NCI-H69 (cell line): ENCODE data around the gene FAM83B.
A peak's percentile ranks its signal among the peaks of the same experiment; 100 is the strongest.

Experiments
- DNase-seq: peaks from one replicate; lab custom pipeline; 2025; lab: John Stamatoyannopoulos, UW

Gene FAM83B

DNA sequence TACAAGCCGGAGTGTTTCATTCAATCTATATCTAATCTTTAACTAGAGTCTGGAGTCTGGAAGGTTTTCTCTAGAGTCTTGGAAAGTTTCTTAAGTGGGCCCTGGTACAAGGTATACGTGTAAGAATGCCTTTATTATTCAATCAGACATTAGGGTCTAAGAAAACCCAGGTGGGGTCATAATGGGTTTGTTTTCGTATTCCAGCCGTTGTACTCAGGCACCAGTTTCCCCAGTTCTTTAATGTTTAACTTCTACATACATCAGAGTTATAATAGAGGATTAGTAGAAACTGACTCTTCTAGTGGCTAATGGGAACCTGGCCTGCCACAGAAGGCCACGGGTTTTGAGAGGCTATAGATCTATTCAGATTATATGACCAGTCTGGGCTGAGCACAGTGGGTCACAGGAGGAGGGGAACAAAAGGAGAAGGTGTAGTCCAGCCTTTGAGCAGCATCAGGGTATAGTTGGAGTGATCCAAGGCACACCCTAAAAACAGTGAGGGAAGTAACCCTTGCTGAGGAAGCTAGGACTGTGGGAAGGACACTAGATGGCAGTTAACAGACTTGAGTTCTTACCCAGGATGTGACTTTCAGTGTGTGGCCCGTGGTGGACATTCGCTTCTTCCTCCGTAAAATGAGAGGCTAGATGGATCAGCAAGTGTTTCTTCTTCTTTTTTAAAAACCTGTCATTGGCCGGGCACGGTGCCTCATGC is 15.5 kb downstream of the FAM83B start:
- no peak for DNase-seq

DNA sequence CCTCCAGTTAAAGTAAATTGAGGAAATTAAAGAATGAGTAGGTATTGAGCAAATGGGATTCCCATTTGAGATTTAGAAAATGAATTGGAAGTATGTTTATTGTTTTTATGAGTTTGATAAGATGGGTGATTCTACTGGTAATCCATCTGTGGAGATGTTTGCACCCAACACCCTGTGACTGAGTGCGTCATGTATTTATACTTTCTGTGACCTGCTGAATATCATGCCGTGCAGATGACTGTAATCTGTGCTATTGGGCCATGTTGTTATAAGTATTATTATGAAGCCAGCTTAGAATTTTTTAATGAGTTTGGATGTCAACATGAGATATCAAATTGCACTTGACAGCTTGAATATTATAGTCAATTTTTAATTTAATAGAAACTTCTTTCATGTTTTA is 17.7 kb downstream of the FAM83B start:
- DNase-seq: peak; percentile 95

DNA sequence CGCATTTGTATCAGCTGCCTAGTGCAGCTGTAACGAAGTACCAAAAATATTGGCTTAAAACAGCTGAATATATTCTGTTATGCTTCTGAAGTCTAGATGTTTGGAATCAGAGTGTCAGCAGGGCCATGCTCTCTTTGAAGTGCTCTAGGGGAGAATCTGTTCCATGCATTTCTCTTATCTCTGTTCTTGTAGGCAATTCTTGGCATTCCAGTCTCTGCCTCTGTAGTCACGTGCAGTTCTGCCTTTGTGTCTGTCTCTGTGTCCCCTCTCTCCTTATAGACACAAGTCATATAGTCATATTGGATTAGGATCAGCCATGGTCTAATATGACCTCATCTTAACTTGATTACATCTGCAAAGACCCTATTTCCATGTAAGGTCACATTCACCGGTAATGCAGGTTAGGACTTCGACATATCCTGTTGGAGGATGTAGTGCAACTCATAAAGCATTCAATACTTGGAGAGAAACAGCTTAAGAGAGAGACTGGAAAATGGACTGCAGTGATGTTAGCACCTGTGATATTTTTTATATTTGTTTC is 18.6 kb downstream of the FAM83B start:
- DNase-seq: peak; percentile 78

DNA sequence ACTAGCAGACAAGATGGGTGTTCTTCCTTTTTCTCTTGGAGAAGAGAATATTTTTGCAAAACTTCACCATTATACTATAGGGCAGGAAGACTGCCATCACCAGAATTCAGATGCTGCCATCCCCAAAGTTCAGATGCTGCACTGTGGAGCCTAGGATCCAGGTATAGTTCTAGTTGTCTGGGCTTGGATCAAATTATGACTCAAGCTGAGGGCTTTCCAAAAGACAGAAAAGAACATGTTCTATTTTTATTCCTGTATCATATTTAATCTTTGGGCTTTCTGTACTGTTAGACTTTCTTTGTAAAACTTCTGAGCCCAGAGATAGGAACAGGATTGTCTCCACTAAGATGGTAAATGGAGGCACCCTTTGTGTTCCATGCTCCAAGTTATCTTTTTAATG is 22.0 kb downstream of the FAM83B start:
- no peak for DNase-seq

DNA sequence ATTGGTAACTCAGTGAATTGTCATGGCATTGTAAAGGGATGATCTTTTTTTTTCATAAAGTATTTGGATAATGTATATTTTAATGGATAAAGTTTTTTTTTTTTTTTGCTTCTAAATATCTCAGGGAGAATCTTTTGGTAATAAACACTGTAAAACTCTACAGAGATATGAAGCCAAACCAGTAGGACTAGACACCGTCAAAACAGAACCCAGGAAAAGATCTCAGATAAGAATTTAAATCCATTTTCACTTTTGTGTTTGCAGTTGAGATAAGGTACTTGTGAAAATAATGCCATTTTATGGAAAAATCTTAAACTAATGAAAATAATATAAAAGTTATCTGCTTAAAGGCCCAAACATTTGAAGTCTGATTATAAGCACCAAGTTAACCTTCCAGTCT is 27.0 kb downstream of the FAM83B start:
- DNase-seq: no peak

DNA sequence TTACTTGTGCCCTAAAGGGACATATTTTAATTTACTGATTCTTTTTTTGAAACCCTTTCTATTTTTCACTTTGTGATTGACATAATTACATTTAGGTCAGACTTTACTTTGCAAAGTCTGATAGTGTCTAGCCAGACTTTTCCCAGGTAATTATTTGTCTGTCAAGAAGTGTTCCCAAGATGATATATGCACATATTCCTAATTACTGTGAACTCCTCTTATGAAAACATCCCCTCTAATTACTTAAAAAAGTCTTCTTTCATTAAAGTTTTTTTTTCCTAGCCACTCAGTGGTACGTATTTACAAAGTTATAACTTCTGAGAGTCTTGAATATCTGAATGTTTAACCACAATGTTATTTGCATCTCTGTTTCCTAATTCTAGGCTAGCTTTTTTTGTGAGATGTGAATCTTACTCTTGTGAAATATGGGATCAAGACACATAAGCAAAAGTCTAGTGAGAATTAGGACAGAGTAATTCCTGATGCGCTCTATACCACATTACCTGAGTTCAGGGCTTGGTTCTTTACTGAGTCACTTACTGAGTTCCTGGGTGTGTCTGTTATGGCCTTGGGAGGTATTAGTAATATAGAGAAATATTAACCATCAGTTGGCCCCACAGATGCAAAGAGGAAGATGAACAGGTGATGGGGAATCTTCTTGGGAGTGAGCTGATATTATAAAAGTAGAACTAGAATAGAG is 27.9 kb downstream of the FAM83B start:
- peak; percentile 68 for DNase-seq

DNA sequence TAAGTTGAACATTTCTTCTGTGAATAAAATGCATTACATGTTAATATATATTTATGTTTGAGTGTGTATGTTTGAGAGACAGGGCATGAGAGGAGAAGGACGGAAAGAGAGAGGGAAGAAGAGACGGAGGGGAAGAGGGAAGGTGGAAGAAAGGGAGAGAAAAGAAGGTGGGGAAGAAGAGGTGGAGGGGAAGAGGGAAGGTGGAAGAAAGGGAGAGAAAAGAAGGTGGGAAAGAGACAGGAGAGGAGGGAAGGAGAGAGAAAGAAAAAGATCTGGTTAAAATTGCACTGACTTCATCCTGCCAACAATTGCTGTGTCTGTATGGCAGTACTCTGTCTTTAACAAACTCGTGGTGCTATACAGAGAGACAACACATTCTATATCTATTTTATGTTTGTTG is 29.0 kb downstream of the FAM83B start:
- DNase-seq: no peak

DNA sequence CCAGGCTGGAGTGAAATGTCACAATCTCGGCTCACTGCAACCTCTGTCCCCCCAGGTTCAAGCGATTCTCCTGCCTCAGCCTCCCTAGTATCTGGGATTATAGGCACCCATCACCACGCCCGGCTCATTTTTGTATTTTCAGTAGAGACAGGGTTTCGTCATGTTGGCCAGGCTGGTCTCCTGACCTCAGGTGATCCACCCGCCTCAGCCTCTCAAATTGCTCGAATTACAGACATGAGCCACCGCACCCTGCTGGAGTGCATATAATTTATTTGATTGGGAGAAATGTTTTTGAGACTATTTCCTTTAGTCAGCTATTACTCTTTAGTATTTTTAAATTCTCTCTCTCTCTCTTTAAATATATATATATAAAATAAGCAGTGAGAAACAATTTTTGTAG is 29.8 kb downstream of the FAM83B start:
- peak; percentile 50 for DNase-seq

DNA sequence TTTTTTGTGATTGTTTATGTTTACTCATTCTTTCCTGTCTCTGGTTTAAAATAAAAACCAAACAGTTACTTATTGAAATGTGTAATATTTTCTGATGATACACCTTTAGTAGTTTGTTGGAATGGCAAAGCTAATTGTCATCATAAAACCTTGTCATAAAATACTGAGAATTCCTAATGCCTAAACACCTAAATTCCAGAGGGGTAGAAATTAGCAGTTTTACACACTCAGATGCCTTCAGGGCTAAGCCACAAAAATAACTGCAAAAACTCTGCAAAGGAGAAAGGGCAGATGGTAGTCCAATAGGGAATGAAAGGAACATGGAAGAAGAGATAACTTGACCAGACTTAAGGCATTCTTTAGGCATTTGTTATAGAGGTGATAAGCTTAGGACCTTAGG is 30.3 kb downstream of the FAM83B start:
- no peak for DNase-seq

DNA sequence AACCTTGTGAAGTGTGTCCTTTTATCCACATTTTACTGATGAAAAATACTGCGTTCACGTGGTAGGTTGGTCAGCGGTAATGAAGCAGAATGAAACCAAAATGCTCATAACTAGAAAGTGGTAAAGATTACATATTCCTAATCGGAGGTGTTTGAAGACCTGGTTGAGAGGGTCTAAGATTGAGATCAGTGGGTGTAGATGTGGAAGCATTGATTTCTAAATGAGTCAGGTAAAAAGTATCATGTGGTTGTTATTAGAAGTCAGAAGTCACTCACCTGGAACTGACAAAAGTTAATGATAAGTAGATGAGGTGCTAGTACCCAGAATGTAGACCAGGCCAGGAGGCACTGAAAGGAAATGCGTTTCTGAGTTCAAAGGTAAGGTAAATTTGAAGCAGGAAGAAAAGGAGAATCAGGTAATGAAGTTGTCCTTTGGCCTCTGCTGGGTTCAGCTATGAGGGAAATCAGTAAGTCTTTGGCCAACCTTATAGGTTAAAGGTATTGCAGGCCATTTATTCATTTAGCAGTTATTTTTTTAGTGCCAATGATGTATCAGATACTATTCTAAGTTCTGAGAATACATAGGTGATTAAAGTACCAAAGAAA is 31.2 kb downstream of the FAM83B start:
- no peak for DNase-seq

DNA sequence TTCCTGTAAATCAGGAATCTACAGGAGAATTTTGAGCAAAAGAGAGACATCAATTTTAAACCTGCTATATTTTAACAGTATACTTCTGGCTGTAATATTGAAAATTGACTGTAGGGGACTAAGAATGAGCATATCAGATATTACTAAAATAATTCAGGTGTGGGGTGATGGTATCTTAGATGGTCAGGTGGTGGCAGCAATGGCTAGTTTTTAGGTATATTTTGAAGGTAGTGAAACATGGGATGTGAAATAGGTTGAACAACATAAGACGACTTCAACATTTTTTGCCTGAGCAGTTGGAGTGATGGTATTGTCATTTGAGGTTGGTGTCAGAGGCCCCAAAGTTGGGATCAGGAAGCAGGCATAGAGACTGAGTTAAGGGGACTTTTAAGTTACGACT is 32.1 kb downstream of the FAM83B start:
- peak; percentile 50 for DNase-seq

DNA sequence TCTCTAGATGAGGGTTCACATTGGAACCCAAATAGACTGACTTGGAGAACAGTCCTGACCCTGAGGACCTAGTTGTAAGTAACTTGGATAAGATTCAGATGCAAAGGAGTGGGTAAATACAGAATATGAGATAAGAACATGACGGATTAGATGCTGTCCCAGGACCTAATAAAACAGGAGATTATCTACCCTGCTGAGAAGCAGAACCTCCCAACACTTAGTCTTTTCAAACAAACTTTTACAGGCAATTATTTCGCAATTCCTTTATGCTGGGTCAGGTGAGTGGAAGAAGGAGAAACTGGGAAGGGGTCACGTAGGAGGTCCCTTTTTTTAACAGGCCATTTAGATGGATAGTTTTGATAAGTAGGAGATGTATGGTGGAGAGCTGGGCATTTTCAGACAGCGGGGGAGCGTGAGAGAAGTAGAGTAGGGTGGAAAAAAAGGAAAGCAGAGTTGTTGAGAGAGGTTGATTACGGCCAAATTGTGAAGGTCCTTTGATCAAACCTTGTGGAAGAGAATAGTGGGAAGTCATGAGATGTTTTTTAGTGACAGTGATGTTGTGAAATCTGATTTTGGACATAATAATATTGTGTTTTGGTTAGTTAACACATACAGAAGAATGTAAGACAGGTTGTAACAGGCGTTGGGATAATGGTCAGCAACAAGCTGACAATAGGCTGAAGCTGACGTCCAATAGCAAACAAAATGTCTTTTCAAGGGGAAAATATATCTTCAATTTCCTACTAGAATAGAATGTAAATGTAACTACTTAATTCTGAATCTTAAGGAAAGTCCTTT is 32.8 kb downstream of the FAM83B start:
- DNase-seq: peak; percentile 44

DNA sequence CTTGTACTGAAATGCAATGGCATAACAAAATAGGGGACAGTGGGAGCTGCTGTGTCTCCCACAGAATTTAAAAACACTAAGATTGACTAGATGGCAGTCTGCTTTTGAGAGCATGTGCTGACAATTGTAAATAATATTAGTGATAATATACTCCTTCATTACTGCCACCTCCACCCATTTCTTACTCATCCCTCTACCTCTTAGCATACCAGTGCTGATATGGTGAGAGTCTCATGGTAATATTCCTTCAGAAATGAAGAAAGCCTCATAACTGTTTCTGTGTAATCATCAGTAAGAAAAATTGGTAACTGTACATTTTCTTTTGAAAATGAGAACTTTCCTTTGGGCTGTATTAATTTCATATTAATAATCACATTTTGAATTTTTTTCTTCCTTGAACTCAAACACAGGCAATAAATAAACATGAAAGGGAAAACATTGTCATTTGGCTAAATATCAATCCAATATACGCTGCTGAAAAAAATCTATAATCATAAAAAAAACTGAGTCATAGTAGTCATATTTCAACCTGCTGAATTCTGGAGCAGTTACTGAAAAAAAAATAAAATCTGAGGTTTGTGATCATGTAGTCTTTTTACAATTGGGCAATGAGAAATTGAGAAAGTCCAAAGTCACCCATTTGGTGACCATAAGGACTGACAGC is 34.6 kb downstream of the FAM83B start:
- DNase-seq: no peak

DNA sequence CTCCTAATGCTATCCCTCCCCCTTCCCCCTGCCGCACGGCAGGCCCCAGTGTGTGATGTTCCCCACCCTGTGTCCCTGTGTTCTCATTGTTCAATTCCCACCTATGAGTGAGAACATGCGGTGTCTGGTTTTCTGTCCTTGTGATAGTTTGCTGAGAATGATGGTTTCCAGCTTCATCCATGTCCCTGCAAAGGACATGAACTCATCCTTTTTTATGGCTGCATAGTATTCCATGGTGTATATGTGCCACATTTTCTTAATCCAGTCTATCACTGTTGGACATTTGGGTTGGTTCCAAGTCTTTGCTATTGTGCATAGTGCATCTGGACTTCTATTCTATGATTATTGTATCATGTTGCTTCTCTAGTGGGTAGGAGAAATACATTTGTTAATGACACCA is 35.3 kb downstream of the FAM83B start:
- DNase-seq: peak; percentile 17

DNA sequence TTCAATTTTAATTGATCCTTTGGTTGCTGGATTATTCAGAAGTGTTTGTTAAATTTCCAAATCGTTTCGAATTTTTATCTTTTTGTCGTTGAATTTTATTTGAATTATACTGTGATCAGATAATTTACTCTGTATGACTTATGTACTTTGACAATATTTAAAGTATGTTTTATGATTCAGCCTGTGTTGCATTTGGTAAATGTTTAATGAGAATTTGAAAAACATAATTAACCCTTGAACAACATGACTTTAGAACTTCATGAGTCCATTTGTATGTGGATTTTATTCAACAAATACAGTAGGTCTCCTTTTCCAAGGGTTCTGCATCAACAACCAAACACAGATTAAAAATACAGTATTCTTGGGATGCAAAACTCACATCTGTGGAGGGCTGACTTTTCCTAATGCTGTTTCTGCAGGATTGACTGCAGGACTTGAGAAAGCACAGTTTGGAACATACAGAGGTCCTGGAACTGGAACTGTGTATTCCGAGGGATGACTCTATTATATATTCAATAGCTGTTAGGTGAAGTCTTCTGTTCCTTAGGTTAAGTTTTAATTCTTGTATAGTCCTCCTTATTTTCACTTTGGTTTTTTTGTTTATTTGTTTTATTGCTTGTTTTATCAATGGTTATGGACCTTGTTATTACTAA is 40.5 kb downstream of the FAM83B start:
- DNase-seq: peak; percentile 20

DNA sequence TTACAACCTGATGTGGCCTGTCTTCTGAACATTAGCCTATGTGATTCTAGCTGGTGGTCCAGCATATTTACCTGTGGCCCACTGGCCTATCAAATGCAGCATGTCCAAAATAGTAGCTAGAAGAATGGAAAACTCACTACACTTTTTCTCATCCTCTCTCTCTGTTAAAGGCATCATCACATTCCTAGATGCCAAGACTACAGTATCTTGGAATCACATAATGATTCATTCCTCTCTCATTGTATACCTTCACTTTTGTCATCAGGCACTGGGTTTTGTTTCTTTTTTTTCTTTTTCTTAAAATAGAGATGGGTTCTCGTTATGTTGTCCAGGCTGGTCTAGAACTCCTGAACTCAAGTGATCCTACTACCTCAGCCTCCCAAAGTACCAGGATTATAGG is 45.0 kb downstream of the FAM83B start:
- DNase-seq: no peak

DNA sequence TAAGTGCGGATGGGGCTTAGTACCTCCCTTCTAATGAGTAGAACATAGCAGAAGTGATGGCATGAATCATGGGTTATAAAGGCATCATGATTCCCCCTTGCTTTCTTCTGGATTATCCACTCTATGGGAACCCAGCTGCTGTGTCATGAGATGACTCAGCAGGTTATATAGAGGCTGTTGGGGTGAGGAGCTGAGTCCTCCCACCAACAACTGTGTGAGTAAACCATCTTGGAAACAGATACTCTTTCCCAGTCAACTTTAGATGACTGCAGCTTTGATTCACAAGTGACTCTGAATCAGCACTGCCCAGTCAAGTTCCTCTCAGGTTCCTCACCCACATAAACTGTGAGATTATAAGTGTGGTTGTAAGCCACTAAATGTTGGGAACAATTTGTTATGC is 46.3 kb downstream of the FAM83B start:
- DNase-seq: peak; percentile 38

DNA sequence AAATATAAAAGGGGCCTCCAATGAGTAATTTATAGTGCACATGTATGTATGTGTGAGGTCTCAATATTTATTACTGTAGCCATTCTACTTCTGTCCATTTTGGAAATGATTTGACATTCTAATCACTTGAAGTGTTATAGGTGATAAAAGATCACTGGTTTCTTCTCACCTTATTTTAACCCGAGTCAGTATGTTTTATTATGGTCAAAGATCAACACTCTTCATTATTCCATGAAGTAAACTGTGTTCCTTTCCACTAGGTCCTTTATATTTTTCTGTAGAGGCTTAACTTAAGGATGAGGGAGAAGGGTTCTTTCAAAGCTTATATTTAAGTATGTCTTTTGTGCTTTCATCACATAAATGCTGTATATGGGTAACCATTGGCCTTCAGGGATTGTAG is 47.2 kb downstream of the FAM83B start:
- no peak for DNase-seq

DNA sequence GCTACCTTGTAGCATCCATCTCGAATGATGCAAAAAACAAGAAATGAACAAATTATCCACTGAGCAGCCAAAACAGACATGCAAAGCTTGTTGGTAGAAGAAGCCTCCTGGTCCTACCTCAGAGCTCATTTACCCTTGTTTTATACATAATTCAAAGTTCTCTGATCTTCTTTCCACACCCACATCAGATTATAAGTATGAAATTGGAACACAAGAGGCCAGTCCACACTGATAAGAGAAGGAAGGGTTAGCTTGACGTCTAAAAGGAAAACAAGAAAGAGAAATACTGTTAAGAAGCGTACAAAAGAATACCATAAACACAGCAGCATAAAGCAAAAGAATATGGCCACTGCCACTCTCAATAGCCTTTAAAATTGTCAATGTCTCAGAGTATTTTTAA is 49.7 kb downstream of the FAM83B start:
- no peak for DNase-seq

DNA sequence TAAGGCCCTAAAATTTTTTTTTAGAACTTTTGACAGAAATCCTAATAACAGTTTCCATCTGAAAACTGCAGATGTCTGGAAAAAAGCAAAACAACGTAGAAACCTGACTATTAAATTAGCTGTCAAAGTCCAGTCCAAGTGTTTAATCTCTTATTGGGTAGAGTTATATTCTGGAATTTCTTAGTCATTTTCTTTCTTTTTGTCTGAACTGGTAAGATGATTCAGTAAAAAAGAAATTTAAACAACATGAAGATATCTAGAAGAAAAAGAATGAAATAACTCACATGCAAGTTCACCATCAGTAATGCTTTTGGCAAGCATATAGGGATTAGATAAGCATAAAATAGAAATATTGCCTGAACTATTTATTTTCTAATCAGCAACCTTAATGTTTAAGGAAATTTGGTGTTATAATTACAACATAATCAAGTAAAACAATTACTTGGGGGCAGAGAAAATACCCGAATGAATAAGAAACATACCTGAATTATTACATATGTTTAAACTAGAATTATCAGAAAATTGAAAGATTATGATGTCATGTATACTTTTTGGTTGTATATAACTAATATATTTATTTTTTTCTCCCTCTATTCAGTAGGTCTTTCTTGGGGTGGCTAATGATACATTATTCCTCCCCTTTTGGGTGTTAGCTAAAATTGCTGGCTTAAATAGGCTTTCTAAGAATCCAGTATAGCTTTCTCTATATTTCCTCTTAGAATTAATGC is 51.1 kb downstream of the FAM83B start:
- DNase-seq: no peak

DNA sequence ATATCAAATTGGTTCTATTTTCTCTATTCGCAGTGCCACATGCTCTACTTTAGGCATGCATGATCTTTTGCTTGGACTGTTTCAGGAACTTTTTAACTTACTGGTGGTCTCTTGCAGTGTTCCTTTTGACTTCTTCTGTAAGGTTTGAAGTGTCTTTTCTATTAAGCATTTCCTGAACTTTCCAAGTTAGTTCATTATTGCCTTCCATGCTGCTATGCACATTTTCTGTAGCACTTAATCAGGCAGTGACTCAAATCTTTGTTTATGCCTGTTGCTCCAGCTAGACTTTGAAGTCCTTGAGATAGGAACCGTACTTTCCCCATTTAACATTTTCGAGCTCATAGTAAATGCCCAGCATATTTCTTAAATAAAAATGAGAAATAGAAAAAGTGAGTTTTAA is 52.2 kb downstream of the FAM83B start:
- DNase-seq: no peak
